A549 treated with Mapracorat at 1 μM for 4 hours (cell line): ENCODE data around the gene STAB2. TPM values are rescaled to one million over a fixed set of nuclear protein-coding genes. Genes with fewer than 3 reads are reported as not detected.

Experiments used
- total RNA-seq: library from RNA; stranded (reverse); fragments of 200-300 nt; extraction: Qiagen RNA extraction; gene quantifications from 5 replicates; pipeline ENCODE4 v1.2.3, GENCODE V29; 2022

Gene STAB2, protein sequence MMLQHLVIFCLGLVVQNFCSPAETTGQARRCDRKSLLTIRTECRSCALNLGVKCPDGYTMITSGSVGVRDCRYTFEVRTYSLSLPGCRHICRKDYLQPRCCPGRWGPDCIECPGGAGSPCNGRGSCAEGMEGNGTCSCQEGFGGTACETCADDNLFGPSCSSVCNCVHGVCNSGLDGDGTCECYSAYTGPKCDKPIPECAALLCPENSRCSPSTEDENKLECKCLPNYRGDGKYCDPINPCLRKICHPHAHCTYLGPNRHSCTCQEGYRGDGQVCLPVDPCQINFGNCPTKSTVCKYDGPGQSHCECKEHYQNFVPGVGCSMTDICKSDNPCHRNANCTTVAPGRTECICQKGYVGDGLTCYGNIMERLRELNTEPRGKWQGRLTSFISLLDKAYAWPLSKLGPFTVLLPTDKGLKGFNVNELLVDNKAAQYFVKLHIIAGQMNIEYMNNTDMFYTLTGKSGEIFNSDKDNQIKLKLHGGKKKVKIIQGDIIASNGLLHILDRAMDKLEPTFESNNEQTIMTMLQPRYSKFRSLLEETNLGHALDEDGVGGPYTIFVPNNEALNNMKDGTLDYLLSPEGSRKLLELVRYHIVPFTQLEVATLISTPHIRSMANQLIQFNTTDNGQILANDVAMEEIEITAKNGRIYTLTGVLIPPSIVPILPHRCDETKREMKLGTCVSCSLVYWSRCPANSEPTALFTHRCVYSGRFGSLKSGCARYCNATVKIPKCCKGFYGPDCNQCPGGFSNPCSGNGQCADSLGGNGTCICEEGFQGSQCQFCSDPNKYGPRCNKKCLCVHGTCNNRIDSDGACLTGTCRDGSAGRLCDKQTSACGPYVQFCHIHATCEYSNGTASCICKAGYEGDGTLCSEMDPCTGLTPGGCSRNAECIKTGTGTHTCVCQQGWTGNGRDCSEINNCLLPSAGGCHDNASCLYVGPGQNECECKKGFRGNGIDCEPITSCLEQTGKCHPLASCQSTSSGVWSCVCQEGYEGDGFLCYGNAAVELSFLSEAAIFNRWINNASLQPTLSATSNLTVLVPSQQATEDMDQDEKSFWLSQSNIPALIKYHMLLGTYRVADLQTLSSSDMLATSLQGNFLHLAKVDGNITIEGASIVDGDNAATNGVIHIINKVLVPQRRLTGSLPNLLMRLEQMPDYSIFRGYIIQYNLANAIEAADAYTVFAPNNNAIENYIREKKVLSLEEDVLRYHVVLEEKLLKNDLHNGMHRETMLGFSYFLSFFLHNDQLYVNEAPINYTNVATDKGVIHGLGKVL (N-terminal part only)
- not detected in 5 replicates for total RNA-seq

DNA sequence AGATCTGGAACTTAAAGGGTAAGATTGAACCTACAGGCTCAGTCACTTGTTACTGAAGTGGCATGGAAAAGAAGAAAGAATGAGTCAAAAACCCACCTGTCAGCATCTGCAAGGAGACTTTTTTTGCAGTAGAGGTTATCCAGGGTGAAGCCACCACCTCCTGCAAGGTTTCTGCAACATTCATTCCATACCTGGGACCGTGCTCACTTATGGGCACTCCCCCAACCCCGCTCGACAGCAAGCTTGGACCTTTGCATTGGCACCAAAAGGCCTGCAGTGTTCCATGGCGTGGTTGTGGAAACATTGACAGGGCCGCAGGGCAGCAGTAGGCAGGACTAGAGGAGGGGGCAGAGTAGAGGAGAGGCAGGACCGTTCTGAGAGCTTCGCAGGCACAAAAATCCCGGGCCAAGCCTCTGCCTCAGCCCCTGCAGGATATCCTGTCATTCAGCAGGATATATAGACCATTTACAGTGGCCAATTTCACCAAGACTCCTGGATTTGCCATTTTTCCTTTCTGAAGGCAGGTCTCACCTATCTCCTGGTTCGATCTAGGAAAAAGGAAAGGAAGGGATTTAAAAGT lies at the start of gene STAB2:
STAB2 (plus strand) TSS at position 483 of the 580 bp plus-strand sequence. CDS start 204 bp downstream, outside the sequence.

Other genes with a start within 250 kb of the STAB2 start
- gene C12orf42, start 91.3 kb upstream of the STAB2 start, total RNA-seq: not detected in 5 replicates